ENCODE data around the gene NUMBL. TPM values are rescaled to one million over a fixed set of nuclear protein-coding genes. Genes with fewer than 3 reads are reported as not detected.

NUMBL gene
- total and polyA plus RNA-seq, 2 of the 13 experiments (the other 11 are each of a cell fraction or from before 2014, with no cell fraction given) = 0.49 to 2.3 TPM

- ChIA-PET CTCF (ENCODE audit: low intra/inter-chr PET ratio, low total read pairs) (no interaction called here), POLR2A (no interaction called here)
- Histone ChIP-seq H3K36me3 (replicated peaks in 1 of 2; ENCODE audit: control insufficient read depth in 1 of 2, insufficient read depth in 2 of 2, low read length in 2 of 2) (peaks cover 10 to 25% of the 10 kb centered on the region in 2 experiments; a peak in 4 of 5 replicates), H3K27ac (ENCODE audit: extremely low read length, insufficient read depth, low read length) (no peak overlapping the region), H2AFZ (ENCODE audit: low read length) (no peak overlapping the region), H3K79me2 (ENCODE audit: insufficient read depth, low read length) (no peaks in the 10 kb centered on the region), H3K27me3 (ENCODE audit: control insufficient read depth in 1 of 2, insufficient read depth in 2 of 2, low read length in 2 of 2) (no peaks in the 10 kb centered on the region), H3K4me2 (ENCODE audit: low read depth, low read length) (no peak overlapping the region), H3K4me1 (ENCODE audit: insufficient read depth, low read length) (peaks cover 7% of the 10 kb centered on the region; the same call in 1 of the 2 replicates), H3K4me3 (replicated peaks in 1 of 3; ENCODE audit: insufficient read depth in 1 of 3, low read depth in 2 of 3, low read length in 3 of 3) (no peak overlapping the region), H3K9ac (ENCODE audit: insufficient read depth, low read depth, low read length) (no peak overlapping the region), H3K9me3 (ENCODE audit: low read length) (no peaks in the 10 kb centered on the region), H4K20me1 (ENCODE audit: insufficient read depth, low read length) (no peaks in the 10 kb centered on the region)
- in situ Hi-C loops (cut with HindIII; ENCODE audit: extremely low pct_ligation_motif_present, low pct_unique_long_range_greater_than_20kb) (no loop called here), intact Hi-C loops (cut with micrococcal nuclease; ENCODE audit: unreplicated experiment) (no loop called here)
- DNase-seq (ENCODE audit: low spot score) = no peak
- FAIRE-seq = no peak
- 94% methylated on average over 7 of the region's 7 CpGs for WGBS (ENCODE audit: low lambda C conversion rate)
- TF ChIP-seq PITX1 (CRISPR knock-in tag; IDR thresholded peaks at IDR 0.05) = no peak
- no peak for TF ChIP-seq TBX3 (IDR thresholded peaks at IDR 0.05; ENCODE audit: borderline replicate concordance)
- TF ChIP-seq IRF9 (CRISPR knock-in tag; IDR thresholded peaks at IDR 0.05; ENCODE audit: borderline replicate concordance) = no peak
- TF ChIP-seq CREB1 (IDR thresholded peaks at IDR 0.05) = no peak
- no peak for TF ChIP-seq CREB1 (CRISPR knock-in tag; IDR thresholded peaks at IDR 0.05)
- TF ChIP-seq MYPOP (CRISPR knock-in tag; IDR thresholded peaks at IDR 0.05) = no peak
- TF ChIP-seq GATAD2A (CRISPR knock-in tag; IDR thresholded peaks at IDR 0.05) = no peak
- no peak for TF ChIP-seq ZNF674 (CRISPR knock-in tag; IDR thresholded peaks at IDR 0.05; ENCODE audit: low read depth)
- TF ChIP-seq ZNF292 (CRISPR knock-in tag; IDR thresholded peaks at IDR 0.05; ENCODE audit: borderline replicate concordance, low read depth) = no peak
- no peak for TF ChIP-seq ZNF224 (CRISPR knock-in tag; IDR thresholded peaks at IDR 0.05)
- TF ChIP-seq ZNF567 (CRISPR knock-in tag; IDR thresholded peaks at IDR 0.05; ENCODE audit: borderline replicate concordance) = no peak
- ATAC-seq = no peak
- no TSS peak for BruUV-seq (replicated peaks)
Measured at GRCh38 chr19:40705950-40706619, 15.6 kb upstream of the NUMBL start.

Measured in HepG2 (cell line).